ENCODE results near the gene TRMT6. TPM values are rescaled to one million over a fixed set of nuclear protein-coding genes. Genes with fewer than 3 reads are reported as not detected.

TRMT6 gene
- total RNA-seq, 2 experiments from 2014 or later, result 22.5 to 29.5 TPM

DNA sequence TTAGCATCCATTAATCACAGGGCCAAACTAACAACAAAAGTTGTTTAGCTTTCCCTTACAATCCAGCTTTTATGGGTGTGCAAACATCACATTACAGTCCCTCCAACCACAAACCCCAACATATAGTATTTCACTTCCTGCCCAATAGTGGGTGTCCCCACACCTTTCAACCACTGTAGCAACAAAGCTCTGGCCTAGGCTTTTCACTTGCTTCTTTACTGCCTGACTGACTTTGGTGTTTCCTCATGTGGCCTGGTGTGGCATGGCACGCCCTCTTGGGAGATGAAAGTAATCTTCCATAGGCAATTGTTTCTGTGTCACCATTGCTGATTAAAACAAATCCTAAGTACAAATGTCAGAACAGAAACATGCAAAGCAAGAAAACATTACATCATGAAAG, 46.4 kb upstream of the TRMT6 start:
- intact Hi-C loops (cut with micrococcal nuclease; ENCODE audit: unreplicated experiment), result no loop called here
- Histone ChIP-seq H3K79me2 (ENCODE audit: insufficient read depth, low read depth, low read length) (no peaks in the 10 kb centered on the region), H3K4me2 (ENCODE audit: low read length) (no peak overlapping the region), H3K36me3 (ENCODE audit: insufficient read depth, low read length) (peaks cover 76% of the 10 kb centered on the region), H3K9me2 (ENCODE audit: insufficient read depth, low read length) (no peaks in the 10 kb centered on the region), H3K9me3 (ENCODE audit: low read length) (no peaks in the 10 kb centered on the region), H3K4me1 (ENCODE audit: insufficient read depth, low read length, poor library complexity, severe bottlenecking) (peaks cover 10% of the 10 kb centered on the region), H3K27ac (ENCODE audit: low read depth, low read length, poor library complexity, severe bottlenecking) (no peak overlapping the region), H4K20me1 (ENCODE audit: insufficient read depth, low read length) (no peaks in the 10 kb centered on the region), H2AFZ (ENCODE audit: low read length) (no peak overlapping the region), H3K4me3 (ENCODE audit: low read depth, low read length, poor library complexity, severe bottlenecking) (no peak overlapping the region)
- TF ChIP-seq EZH2phosphoT487 (IDR thresholded peaks at IDR 0.05; ENCODE audit: borderline replicate concordance, low read depth, low read length) (no peak), CTCF (conservative IDR thresholded peaks at IDR 0.05; ENCODE audit: low read length) (no peak)
- peak; percentile 29 for DNase-seq (ENCODE audit: low spot score)
- ChIA-PET POLR2A (interaction anchor here (0.6 to 1.4 kb wide), 7 partner anchors 9 to 1091 kb away, joined by 3 to 10 read pairs (median 3); no protein-coding TSS in a partner anchor), CTCF (ENCODE audit: unreplicated experiment) (no interaction called here)
- no TSS peak for BruUV-seq (replicated peaks)

- Histone ChIP-seq H3K4me1 (ENCODE audit: insufficient read depth, low read length, poor library complexity, severe bottlenecking) (no peaks in the 10 kb centered on the region), H3K27ac (ENCODE audit: low read depth, low read length, poor library complexity, severe bottlenecking) (no peak overlapping the region), H2AFZ (ENCODE audit: low read length) (no peak overlapping the region), H3K36me3 (ENCODE audit: insufficient read depth, low read length) (peaks cover 100% of the 10 kb centered on the region), H3K4me2 (ENCODE audit: low read length) (no peak overlapping the region), H3K9me3 (ENCODE audit: low read length) (no peaks in the 10 kb centered on the region), H4K20me1 (ENCODE audit: insufficient read depth, low read length) (no peaks in the 10 kb centered on the region), H3K4me3 (ENCODE audit: low read depth, low read length, poor library complexity, severe bottlenecking) (no peak overlapping the region), H3K79me2 (ENCODE audit: insufficient read depth, low read depth, low read length) (no peaks in the 10 kb centered on the region), H3K9me2 (ENCODE audit: insufficient read depth, low read length) (no peaks in the 10 kb centered on the region)
- DNase-seq (ENCODE audit: low spot score), result no peak
- intact Hi-C loops (cut with micrococcal nuclease; ENCODE audit: unreplicated experiment), result no loop called here
- ChIA-PET POLR2A (interaction anchor here (0.7 to 1.6 kb wide), 3 partner anchors 18 to 41 kb away, joined by 3 to 4 read pairs (median 3); no protein-coding TSS in a partner anchor), CTCF (ENCODE audit: unreplicated experiment) (no interaction called here)
- TF ChIP-seq EZH2phosphoT487 (IDR thresholded peaks at IDR 0.05; ENCODE audit: borderline replicate concordance, low read depth, low read length) (no peak), CTCF (conservative IDR thresholded peaks at IDR 0.05; ENCODE audit: low read length) (no peak)
- no TSS peak for BruUV-seq (replicated peaks)
These were observed 41.5 kb upstream of the TRMT6 start for GRCh38 chr20:5991623-5992441.

DNA sequence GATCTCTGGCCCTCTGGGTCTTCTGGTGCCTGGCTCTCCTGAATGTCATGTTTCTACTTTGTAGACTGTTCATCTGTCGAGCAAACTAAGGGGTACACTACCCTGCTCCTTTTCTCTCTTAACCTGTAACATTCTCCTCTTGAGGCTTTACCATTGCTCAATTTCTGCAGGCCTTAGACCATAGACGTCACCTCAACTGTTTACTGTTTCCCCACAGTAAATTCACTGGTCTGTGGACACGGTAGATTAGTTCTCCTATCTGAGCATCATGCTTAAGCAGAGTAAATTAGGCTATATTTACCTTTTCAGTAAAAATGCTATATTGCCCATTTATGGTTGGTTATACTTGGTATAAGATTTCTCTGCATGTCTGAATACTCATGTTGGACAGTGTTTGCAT, 40.6 kb upstream of the TRMT6 start:
- Histone ChIP-seq H3K4me2 (ENCODE audit: low read length) (no peak overlapping the region), H2AFZ (ENCODE audit: low read length) (no peak overlapping the region), H3K79me2 (ENCODE audit: insufficient read depth, low read depth, low read length) (no peaks in the 10 kb centered on the region), H3K27ac (ENCODE audit: low read depth, low read length, poor library complexity, severe bottlenecking) (no peak overlapping the region), H3K4me3 (ENCODE audit: low read depth, low read length, poor library complexity, severe bottlenecking) (no peak overlapping the region), H4K20me1 (ENCODE audit: insufficient read depth, low read length) (no peaks in the 10 kb centered on the region), H3K36me3 (ENCODE audit: insufficient read depth, low read length) (peaks cover 100% of the 10 kb centered on the region), H3K9me3 (ENCODE audit: low read length) (no peaks in the 10 kb centered on the region), H3K4me1 (ENCODE audit: insufficient read depth, low read length, poor library complexity, severe bottlenecking) (no peaks in the 10 kb centered on the region), H3K9me2 (ENCODE audit: insufficient read depth, low read length) (no peaks in the 10 kb centered on the region)
- intact Hi-C loops (cut with micrococcal nuclease; ENCODE audit: unreplicated experiment), result no loop called here
- ChIA-PET POLR2A (interaction anchor here (1.5 kb wide), 1 partner anchor 32 kb away, joined by 5 read pairs; no protein-coding TSS in a partner anchor), CTCF (ENCODE audit: unreplicated experiment) (no interaction called here)
- no peak for TF ChIP-seq EZH2phosphoT487 (IDR thresholded peaks at IDR 0.05; ENCODE audit: borderline replicate concordance, low read depth, low read length)
- TF ChIP-seq CTCF (conservative IDR thresholded peaks at IDR 0.05; ENCODE audit: low read length), result no peak
- no peak for DNase-seq (ENCODE audit: low spot score)
- no TSS peak for BruUV-seq (replicated peaks)

Measured in OCI-LY7 (cell line).